HFF-Myc (cell line): ENCODE results near the gene CORO6.
A peak's percentile ranks its signal among the peaks of the same experiment; 100 is the strongest.

ENCODE experiments used
- DNase-seq: peaks from one replicate; pipeline ENCODE4 v3.0.0-alpha.2; 2011; ENCODE audit warnings: low read depth; ENCODE audit errors: extremely low read depth
- H3K4me3 ChIP-seq: replicated peaks from 2 replicates; pipeline ENCODE4 v1.5.1; 2011; ENCODE audit warnings: low read depth, mild to moderate bottlenecking, control low read depth, low read length
- CTCF ChIP-seq: IDR thresholded peaks from 2 replicates; pipeline ENCODE4 v1.5.1; 2012; ENCODE audit warnings: mild to moderate bottlenecking, low read depth, low read length, control low read depth; ENCODE audit errors: missing control alignments

The CORO6 gene

GRCh38 chr17:29582772-29583171, 39.9 kb downstream of the CORO6 start:
- DNase-seq = no peak
- H3K4me3 ChIP-seq = no peak overlapping the region
- no peak for TF ChIP-seq CTCF

GRCh38 chr17:29582254-29582765, 40.4 kb downstream of the CORO6 start:
- H3K4me3 ChIP-seq = no peak overlapping the region
- no peak for TF ChIP-seq CTCF
- DNase-seq = no peak

DNA sequence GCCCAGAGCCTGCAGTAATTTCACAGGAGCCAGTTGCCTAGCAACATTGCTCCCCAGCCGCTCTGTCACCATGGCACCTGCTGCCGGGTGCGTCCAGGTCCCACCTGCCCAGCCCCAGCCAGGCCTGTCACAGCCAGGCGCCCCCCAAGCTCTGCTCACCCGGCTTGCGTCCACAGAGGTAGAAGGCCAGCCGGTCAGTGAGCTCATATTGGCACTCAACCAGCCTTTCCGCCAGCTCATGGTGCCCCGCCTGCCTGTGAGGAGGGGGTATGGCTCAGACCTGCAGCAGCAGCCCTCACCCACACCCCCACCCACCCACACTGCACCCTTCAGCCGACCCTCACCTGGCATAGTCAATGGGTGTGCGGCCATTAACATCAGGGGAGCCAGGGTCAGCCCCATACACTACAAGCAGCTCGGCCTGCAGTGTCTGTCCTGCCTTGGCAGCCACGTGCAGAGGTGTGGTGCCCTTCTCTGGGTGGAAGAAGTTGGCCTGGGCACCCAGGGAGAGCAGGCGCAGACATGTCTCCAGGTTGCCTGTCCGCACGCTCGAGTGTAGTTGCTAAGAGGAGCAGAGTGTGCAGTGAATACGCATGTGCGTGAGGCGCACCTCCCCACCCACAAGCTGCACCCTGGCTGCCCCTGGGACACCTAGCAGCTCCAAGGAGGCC, 41.0 kb downstream of the CORO6 start:
- no peak overlapping the region for H3K4me3 ChIP-seq
- TF ChIP-seq CTCF = no peak
- no peak for DNase-seq

DNA sequence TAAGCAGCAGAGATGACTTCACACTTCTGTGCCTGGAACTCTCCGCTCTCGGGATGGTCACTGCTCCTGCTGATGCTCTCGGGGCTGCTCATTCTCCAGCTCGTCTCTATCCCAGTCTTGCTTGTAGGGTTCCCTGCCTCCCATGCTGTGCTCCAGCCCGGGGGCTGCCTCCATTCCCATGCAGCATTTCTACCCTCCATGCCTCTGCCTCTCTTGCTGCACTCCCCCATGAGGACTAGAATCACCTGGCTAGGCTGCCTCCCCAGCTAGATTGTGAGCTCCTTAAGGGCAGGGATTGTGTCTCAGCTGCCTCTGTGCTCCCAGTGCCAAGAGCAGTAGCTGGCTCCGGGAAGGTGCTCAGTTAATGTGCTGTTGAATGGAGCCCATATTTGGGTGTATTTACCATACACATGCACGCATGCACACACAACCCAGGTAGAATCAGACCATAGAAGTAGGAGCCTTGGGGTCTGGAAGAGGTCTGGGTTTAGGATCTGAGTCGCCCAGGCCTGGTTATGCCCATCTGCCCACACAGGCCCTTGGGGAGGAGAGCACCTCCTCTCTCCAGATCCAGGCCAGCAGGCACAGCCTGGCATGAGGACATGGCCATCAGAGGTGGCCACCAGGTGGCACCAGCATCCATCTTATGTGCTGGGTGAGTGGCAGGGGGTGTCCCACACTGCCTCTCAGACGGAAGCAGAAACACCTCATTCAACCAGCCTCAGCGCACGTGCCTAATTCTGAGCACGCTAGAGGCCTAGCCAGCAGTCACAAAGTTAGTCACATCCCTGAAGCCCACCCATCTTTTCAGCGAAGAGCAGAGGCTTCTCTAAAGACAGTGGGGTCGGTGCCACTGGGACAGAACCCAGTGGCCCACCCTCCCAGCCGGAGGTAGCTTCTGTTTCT, 42.6 kb downstream of the CORO6 start:
- no peak overlapping the region for H3K4me3 ChIP-seq
- TF ChIP-seq CTCF = peak; percentile 90
- DNase-seq = peak; percentile 63

- no peak for DNase-seq
- H3K4me3 ChIP-seq = no peak overlapping the region
- no peak for TF ChIP-seq CTCF
Measured at GRCh38 chr17:29578626-29579485, 43.9 kb downstream of the CORO6 start.
